Astrocyte (in vitro differentiated cells and primary cell): Measurements from ENCODE around the gene SAMD4B. TPM values are rescaled to one million over a fixed set of nuclear protein-coding genes. Genes with fewer than 3 reads are reported as not detected.
A peak's percentile ranks its signal among the peaks of the same experiment; 100 is the strongest.
"Not testable (repeated sequence)": the region's sequence is repeated elsewhere in the genome, so short reads cannot be mapped to it uniquely, and the experiment has no call there.

ENCODE experiments used
- DNase-seq: peaks from one replicate; pipeline ENCODE4 v3.0.0-alpha.2; 2010; ENCODE audit warnings: low read depth
- FAIRE-seq: peaks from 2 replicates; lab custom pipeline; 2011; peaks lifted over from hg19 to GRCh38; lab: Jason Lieb, UNC
- H2AFZ ChIP-seq: 2 replicates; pipeline ENCODE4 v1.6.0; 2012; ENCODE audit warnings: low read depth, low read length, inconsistent platforms
- H3K27ac ChIP-seq: 2 replicates; pipeline ENCODE4 v1.5.1; 2011; ENCODE audit warnings: low read depth, low read length, inconsistent platforms
- H3K27me3 ChIP-seq: 2 replicates; pipeline ENCODE4 v1.6.0; 2011; ENCODE audit warnings: low read length, inconsistent platforms; ENCODE audit not compliant: insufficient read depth
- H3K36me3 ChIP-seq: 2 replicates; pipeline ENCODE4 v1.5.1; 2011; ENCODE audit warnings: low read length, inconsistent platforms; ENCODE audit not compliant: insufficient read depth
- H3K4me1 ChIP-seq: 2 replicates; pipeline ENCODE4 v1.5.1; 2011; ENCODE audit warnings: low read length, inconsistent platforms; ENCODE audit not compliant: insufficient read depth
- H3K4me2 ChIP-seq: 2 replicates; pipeline ENCODE4 v1.6.0; 2012; ENCODE audit warnings: low read length, inconsistent platforms
- H3K4me3 ChIP-seq: 2 replicates; pipeline ENCODE4 v1.5.1; 2011; ENCODE audit warnings: low read depth, mild to moderate bottlenecking, low read length, inconsistent platforms; ENCODE audit not compliant: insufficient read depth
- H3K79me2 ChIP-seq: 2 replicates; pipeline ENCODE4 v1.6.0; 2012; ENCODE audit warnings: mild to moderate bottlenecking, low read length, inconsistent platforms; ENCODE audit not compliant: insufficient read depth
- H3K9ac ChIP-seq: 2 replicates; pipeline ENCODE4 v1.6.0; 2012; ENCODE audit warnings: mild to moderate bottlenecking, low read length, inconsistent platforms
- H3K9me3 ChIP-seq: 2 replicates; pipeline ENCODE4 v1.5.1; 2012; ENCODE audit warnings: low read depth, mild to moderate bottlenecking, low read length, inconsistent platforms; ENCODE audit not compliant: insufficient read depth
- H4K20me1 ChIP-seq: 2 replicates; pipeline ENCODE4 v1.6.0; 2012; ENCODE audit warnings: low read length, inconsistent platforms; ENCODE audit not compliant: insufficient read depth
- H3K27ac Mint-ChIP-seq: one replicate; pipeline ENCODE4 v1.8.0; 2021; ENCODE audit warnings: mild to moderate bottlenecking, mixed read lengths; ENCODE audit not compliant: unreplicated experiment
- H3K27me3 Mint-ChIP-seq: one replicate; pipeline ENCODE4 v1.8.0; 2021; ENCODE audit warnings: low read depth, mixed read lengths; ENCODE audit not compliant: unreplicated experiment
- H3K36me3 Mint-ChIP-seq: one replicate; pipeline ENCODE4 v1.8.0; 2021; ENCODE audit warnings: low read depth, mixed read lengths; ENCODE audit not compliant: unreplicated experiment
- H3K4me1 Mint-ChIP-seq: one replicate; pipeline ENCODE4 v1.8.0; 2021; ENCODE audit warnings: low read depth, mixed read lengths; ENCODE audit not compliant: unreplicated experiment
- H3K4me3 Mint-ChIP-seq: one replicate; pipeline ENCODE4 v1.8.0; 2021; ENCODE audit warnings: mild to moderate bottlenecking, moderate library complexity, mixed read lengths; ENCODE audit not compliant: unreplicated experiment
- H3K9me3 Mint-ChIP-seq: one replicate; pipeline ENCODE4 v1.8.0; 2021; ENCODE audit warnings: mild to moderate bottlenecking, mixed read lengths; ENCODE audit not compliant: unreplicated experiment
- EZH2 ChIP-seq: IDR thresholded peaks from 2 replicates; pipeline ENCODE4 v1.6.1; 2012; ENCODE audit warnings: mild to moderate bottlenecking, low read length, inconsistent platforms; ENCODE audit not compliant: insufficient read depth
- total RNA-seq: library from RNA; stranded (reverse); gene quantifications from 2 replicates; pipeline ENCODE4 v1.2.1, GENCODE V29; 2021
- TF ChIP-seq, protein P1 (sequence below): IDR thresholded peaks from 2 replicates; pipeline ENCODE4 v1.5.1; 2011; ENCODE audit warnings: low read depth, mild to moderate bottlenecking, inconsistent platforms, low read length, moderate library complexity; ENCODE audit not compliant: insufficient read depth

SAMD4B gene
- total RNA-seq, 1 donor from 2014 or later: 98.6 TPM

DNA sequence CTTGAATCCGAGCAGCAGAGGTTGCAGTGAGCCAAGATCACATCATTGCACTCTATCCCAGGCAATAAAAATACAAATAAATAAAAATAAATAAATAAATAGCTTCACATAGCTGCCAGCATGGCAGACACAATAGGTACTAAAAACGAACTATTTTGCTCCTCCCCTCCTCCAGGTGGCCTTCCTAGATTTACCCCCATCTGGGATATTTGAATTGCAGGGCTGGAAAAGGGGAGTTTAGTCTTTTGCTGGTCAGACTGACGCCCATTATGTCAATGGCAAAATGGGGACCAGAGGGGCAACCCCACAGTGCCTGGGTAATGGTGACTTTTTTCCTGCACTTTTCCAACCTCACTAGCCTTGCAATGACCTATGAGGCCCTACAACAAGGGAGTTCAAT is 5.7 kb upstream of the SAMD4B start:
- H3K4me1 Mint-ChIP-seq: peaks cover 5% of the 10 kb centered on the region
- Histone ChIP-seq H3K27me3 (no peaks in the 10 kb centered on the region), H3K9ac (no peak overlapping the region), H3K27ac (no peak overlapping the region), H2AFZ (no peak overlapping the region), H3K79me2 (peaks cover 4% of the 10 kb centered on the region), H3K4me3 (no peak overlapping the region), H3K4me2 (no peak overlapping the region), H3K4me1 (peaks cover 5% of the 10 kb centered on the region), H3K9me3 (no peaks in the 10 kb centered on the region), H4K20me1 (no peaks in the 10 kb centered on the region), H3K36me3 (no peaks in the 10 kb centered on the region)
- no peaks in the 10 kb centered on the region for H3K36me3 Mint-ChIP-seq
- no peak for DNase-seq
- no peak overlapping the region for H3K27ac Mint-ChIP-seq
- TF ChIP-seq, protein P1, sequence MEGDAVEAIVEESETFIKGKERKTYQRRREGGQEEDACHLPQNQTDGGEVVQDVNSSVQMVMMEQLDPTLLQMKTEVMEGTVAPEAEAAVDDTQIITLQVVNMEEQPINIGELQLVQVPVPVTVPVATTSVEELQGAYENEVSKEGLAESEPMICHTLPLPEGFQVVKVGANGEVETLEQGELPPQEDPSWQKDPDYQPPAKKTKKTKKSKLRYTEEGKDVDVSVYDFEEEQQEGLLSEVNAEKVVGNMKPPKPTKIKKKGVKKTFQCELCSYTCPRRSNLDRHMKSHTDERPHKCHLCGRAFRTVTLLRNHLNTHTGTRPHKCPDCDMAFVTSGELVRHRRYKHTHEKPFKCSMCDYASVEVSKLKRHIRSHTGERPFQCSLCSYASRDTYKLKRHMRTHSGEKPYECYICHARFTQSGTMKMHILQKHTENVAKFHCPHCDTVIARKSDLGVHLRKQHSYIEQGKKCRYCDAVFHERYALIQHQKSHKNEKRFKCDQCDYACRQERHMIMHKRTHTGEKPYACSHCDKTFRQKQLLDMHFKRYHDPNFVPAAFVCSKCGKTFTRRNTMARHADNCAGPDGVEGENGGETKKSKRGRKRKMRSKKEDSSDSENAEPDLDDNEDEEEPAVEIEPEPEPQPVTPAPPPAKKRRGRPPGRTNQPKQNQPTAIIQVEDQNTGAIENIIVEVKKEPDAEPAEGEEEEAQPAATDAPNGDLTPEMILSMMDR: no peak
- TF ChIP-seq EZH2: no peak
- no peak for FAIRE-seq
- H3K9me3 Mint-ChIP-seq: peaks cover 2% of the 10 kb centered on the region
- H3K4me3 Mint-ChIP-seq: no peak overlapping the region
- H3K27me3 Mint-ChIP-seq: peaks cover 9% of the 10 kb centered on the region

DNA sequence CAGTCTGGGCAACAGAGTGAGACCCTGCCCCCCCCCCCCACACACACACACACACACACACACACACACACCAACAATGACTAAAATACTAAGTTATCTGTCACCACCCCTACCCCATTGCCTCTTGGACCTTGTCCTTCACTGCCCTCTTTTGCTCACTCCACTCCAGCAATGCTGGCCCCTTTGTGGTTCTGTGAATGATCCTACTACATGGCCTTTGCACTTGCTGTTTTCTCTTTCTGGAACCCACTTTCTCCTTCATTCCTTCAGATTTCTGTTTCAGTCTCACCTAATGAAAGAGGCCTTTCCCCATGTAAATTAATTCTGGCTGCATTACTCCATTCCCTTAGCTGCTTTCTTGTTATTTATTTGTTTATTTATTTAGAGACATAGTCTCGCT is 2.5 kb upstream of the SAMD4B start:
- H4K20me1 ChIP-seq: peaks cover 19% of the 10 kb centered on the region
- H3K4me1 ChIP-seq: peaks cover 11% of the 10 kb centered on the region
- no peak overlapping the region for H3K4me2 ChIP-seq
- H3K4me1 Mint-ChIP-seq: peaks cover 19% of the 10 kb centered on the region
- H3K79me2 ChIP-seq: peaks cover 26% of the 10 kb centered on the region
- FAIRE-seq (no peak), DNase-seq (no peak)
- H3K4me3 Mint-ChIP-seq: peak overlapping the region; percentile 91
- H3K9me3 Mint-ChIP-seq: peaks cover 2% of the 10 kb centered on the region
- H3K9me3 ChIP-seq: no peaks in the 10 kb centered on the region
- H3K4me3 ChIP-seq: no peak overlapping the region
- no peak overlapping the region for H2AFZ ChIP-seq
- peaks cover 7% of the 10 kb centered on the region for H3K36me3 Mint-ChIP-seq
- H3K27ac ChIP-seq: no peak overlapping the region
- TF ChIP-seq, protein P1: no peak
- no peak for TF ChIP-seq EZH2
- no peaks in the 10 kb centered on the region for H3K36me3 ChIP-seq
- peaks cover 7% of the 10 kb centered on the region for H3K27me3 Mint-ChIP-seq
- H3K27me3 ChIP-seq: no peaks in the 10 kb centered on the region
- H3K9ac ChIP-seq: no peak overlapping the region
- H3K27ac Mint-ChIP-seq: no peak overlapping the region

DNA sequence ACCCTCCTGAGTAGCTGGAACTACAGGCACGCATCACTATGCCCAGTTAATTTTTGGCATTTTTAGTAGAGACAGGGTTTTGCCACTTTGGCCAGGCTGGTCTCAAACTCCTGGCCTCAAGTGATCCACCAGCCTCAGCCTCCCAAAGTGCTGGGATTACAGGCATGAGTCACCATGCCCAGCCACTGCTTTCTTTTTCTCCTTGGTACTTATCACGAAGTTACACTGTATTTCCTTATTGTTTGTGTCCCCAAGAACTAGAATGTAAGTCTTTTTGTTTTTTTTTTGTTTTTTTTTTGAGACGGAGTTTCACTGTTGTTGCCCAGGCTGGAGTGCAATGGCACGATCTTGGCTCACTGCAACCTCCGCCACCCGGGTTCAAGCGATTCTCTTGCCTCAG is 2.1 kb upstream of the SAMD4B start:
- not testable (repeated sequence) for DNase-seq, H2AFZ ChIP-seq, H3K36me3 Mint-ChIP-seq, H3K4me2 ChIP-seq, H3K9ac ChIP-seq, H3K27ac Mint-ChIP-seq, H3K27ac ChIP-seq, H3K9me3 ChIP-seq, H3K4me3 ChIP-seq, H3K36me3 ChIP-seq, H3K27me3 Mint-ChIP-seq, H3K27me3 ChIP-seq, H3K9me3 Mint-ChIP-seq, FAIRE-seq
- peak overlapping the region; percentile 91 for H3K4me3 Mint-ChIP-seq
- peaks cover 23% of the 10 kb centered on the region for H4K20me1 ChIP-seq
- peaks cover 31% of the 10 kb centered on the region for H3K79me2 ChIP-seq
- H3K4me1 ChIP-seq: peaks cover 14% of the 10 kb centered on the region
- peaks cover 19% of the 10 kb centered on the region for H3K4me1 Mint-ChIP-seq
